Measurements from ENCODE around the gene JAKMIP2. TPM values are rescaled to one million over a fixed set of nuclear protein-coding genes. Genes with fewer than 3 reads are reported as not detected.

JAKMIP2 gene
- polyA plus RNA-seq, 1 of the 3 experiments (the other 2 are of a cell fraction): 2.1 TPM

DNA sequence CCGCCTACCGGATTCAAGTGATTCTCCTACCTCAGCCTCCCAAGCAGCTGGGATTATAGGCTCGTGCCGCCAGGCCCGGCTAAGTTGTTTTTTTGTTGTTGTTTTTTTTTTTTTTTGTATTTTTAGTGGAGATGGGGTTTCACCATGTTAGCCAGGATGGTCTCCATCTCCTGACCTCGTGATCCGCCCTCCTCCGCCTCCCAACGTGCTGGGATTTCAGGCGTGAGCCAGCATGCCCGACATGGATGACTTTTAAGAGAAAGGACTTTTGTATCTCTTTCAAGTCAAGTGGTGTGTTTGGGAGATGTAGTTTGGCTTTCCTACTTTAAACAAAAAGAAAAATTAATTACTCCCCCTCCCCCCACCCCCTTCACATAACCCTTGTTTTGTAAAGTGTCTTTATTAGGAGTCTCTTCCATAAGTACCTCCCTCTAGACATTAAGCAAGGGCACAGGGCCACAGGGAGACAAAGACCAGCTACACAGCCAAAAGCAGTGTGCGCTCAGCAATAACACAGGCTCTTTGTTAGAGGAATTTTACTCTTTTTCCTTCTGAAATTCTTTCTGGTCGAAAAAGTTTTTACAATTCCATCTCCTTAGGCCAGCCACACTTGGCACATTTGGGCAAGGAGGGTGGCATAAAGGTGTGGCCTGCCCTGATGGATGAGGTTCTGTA is 31.2 kb downstream of the JAKMIP2 start:
- Histone ChIP-seq H3K36me3 (replicated peaks in 1 of 2; ENCODE audit: control insufficient read depth in 1 of 2, insufficient read depth in 2 of 2, low read length in 1 of 2) (no peaks in the 10 kb centered on the region), H3K79me2 (ENCODE audit: insufficient read depth) (no peaks in the 10 kb centered on the region), H4K20me1 (ENCODE audit: insufficient read depth) (no peaks in the 10 kb centered on the region), H3K4me3 (ENCODE audit: low read depth in 2 of 2, low read length in 1 of 2) (no peak overlapping the region), H3K9ac (no peak overlapping the region), H2AFZ (ENCODE audit: low read depth) (no peak overlapping the region), H3K9me3 (no peaks in the 10 kb centered on the region), H3K4me1 (ENCODE audit: control insufficient read depth in 1 of 2, insufficient read depth in 2 of 2, low read depth in 1 of 2, low read length in 1 of 2) (peaks cover 0 to 42% of the 10 kb centered on the region in 2 experiments; a peak in 2 of 4 replicates), H3K9me2 (no peaks in the 10 kb centered on the region), H3K4me2 (no peak overlapping the region), H3K27me3 (ENCODE audit: insufficient read depth) (no peaks in the 10 kb centered on the region), H3K27ac (ENCODE audit: low read depth in 2 of 2, low read length in 1 of 2) (no peak overlapping the region), H3F3A (replicated peaks; ENCODE audit: insufficient read depth) (no peaks in the 10 kb centered on the region)
- WGBS (ENCODE audit: low lambda C conversion rate): 82% methylated on average over 13 of the region's 13 CpGs
- TF ChIP-seq FOXJ3 (CRISPR knock-in tag; IDR thresholded peaks at IDR 0.05): no peak
- no peak for TF ChIP-seq POLR2AphosphoS5 (IDR thresholded peaks at IDR 0.05; ENCODE audit: low read depth, low read length)
- no peak for TF ChIP-seq RAD21 (IDR thresholded peaks at IDR 0.05; ENCODE audit: low read length)
- no peak for TF ChIP-seq MEF2A (IDR thresholded peaks at IDR 0.05; ENCODE audit: borderline replicate concordance, low read depth)
- TF ChIP-seq, protein P1, sequence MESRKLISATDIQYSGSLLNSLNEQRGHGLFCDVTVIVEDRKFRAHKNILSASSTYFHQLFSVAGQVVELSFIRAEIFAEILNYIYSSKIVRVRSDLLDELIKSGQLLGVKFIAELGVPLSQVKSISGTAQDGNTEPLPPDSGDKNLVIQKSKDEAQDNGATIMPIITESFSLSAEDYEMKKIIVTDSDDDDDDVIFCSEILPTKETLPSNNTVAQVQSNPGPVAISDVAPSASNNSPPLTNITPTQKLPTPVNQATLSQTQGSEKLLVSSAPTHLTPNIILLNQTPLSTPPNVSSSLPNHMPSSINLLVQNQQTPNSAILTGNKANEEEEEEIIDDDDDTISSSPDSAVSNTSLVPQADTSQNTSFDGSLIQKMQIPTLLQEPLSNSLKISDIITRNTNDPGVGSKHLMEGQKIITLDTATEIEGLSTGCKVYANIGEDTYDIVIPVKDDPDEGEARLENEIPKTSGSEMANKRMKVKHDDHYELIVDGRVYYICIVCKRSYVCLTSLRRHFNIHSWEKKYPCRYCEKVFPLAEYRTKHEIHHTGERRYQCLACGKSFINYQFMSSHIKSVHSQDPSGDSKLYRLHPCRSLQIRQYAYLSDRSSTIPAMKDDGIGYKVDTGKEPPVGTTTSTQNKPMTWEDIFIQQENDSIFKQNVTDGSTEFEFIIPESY (IDR thresholded peaks at IDR 0.05; ENCODE audit: borderline replicate concordance, low read depth): no peak
- CTCF ChIA-PET: no interaction called here
- DNase-seq: no peak
- POLR2A ChIA-PET: no interaction called here

GRCh38 chr5:147750065-147750464 is 32.5 kb downstream of the JAKMIP2 start:
- Histone ChIP-seq H3K4me2 (no peak overlapping the region), H3K27me3 (ENCODE audit: insufficient read depth) (no peaks in the 10 kb centered on the region), H3K27ac (ENCODE audit: low read depth in 2 of 2, low read length in 1 of 2) (no peak overlapping the region), H4K20me1 (ENCODE audit: insufficient read depth) (no peaks in the 10 kb centered on the region), H3K9me3 (no peaks in the 10 kb centered on the region), H3K9me2 (no peaks in the 10 kb centered on the region), H3K79me2 (ENCODE audit: insufficient read depth) (no peaks in the 10 kb centered on the region), H3K9ac (no peak overlapping the region), H3K4me1 (ENCODE audit: control insufficient read depth in 1 of 2, insufficient read depth in 2 of 2, low read depth in 1 of 2, low read length in 1 of 2) (peaks cover 0 to 42% of the 10 kb centered on the region in 2 experiments; a peak in 2 of 4 replicates), H3K4me3 (ENCODE audit: low read depth in 2 of 2, low read length in 1 of 2) (no peak overlapping the region), H3K36me3 (replicated peaks in 1 of 2; ENCODE audit: control insufficient read depth in 1 of 2, insufficient read depth in 2 of 2, low read length in 1 of 2) (no peaks in the 10 kb centered on the region), H2AFZ (ENCODE audit: low read depth) (no peak overlapping the region), H3F3A (replicated peaks; ENCODE audit: insufficient read depth) (no peaks in the 10 kb centered on the region)
- CTCF ChIA-PET: interaction anchor here (1.6 kb wide), 1 partner anchor 72 kb away, joined by 5 read pairs; no protein-coding TSS in a partner anchor
- TF ChIP-seq CTCF (IDR thresholded peaks at IDR 0.05): no peak
- TF ChIP-seq, protein P2, sequence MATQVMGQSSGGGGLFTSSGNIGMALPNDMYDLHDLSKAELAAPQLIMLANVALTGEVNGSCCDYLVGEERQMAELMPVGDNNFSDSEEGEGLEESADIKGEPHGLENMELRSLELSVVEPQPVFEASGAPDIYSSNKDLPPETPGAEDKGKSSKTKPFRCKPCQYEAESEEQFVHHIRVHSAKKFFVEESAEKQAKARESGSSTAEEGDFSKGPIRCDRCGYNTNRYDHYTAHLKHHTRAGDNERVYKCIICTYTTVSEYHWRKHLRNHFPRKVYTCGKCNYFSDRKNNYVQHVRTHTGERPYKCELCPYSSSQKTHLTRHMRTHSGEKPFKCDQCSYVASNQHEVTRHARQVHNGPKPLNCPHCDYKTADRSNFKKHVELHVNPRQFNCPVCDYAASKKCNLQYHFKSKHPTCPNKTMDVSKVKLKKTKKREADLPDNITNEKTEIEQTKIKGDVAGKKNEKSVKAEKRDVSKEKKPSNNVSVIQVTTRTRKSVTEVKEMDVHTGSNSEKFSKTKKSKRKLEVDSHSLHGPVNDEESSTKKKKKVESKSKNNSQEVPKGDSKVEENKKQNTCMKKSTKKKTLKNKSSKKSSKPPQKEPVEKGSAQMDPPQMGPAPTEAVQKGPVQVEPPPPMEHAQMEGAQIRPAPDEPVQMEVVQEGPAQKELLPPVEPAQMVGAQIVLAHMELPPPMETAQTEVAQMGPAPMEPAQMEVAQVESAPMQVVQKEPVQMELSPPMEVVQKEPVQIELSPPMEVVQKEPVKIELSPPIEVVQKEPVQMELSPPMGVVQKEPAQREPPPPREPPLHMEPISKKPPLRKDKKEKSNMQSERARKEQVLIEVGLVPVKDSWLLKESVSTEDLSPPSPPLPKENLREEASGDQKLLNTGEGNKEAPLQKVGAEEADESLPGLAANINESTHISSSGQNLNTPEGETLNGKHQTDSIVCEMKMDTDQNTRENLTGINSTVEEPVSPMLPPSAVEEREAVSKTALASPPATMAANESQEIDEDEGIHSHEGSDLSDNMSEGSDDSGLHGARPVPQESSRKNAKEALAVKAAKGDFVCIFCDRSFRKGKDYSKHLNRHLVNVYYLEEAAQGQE (IDR thresholded peaks at IDR 0.05; ENCODE audit: low read depth, low read length): no peak
- TF ChIP-seq RXRA (IDR thresholded peaks at IDR 0.05; ENCODE audit: borderline replicate concordance, low read depth): no peak
- no peak for TF ChIP-seq TCF12 (IDR thresholded peaks at IDR 0.05)
- no peak for TF ChIP-seq NRF1 (IDR thresholded peaks at IDR 0.05; ENCODE audit: low read depth, low read length)
- no peak for TF ChIP-seq FOSL2 (IDR thresholded peaks at IDR 0.05; ENCODE audit: borderline replicate concordance, low read depth)
- no peak for DNase-seq
- POLR2A ChIA-PET: no interaction called here
- whole genome bisulfite sequencing (ENCODE audit: low lambda C conversion rate): 88% methylated on average over 4 of the region's 4 CpGs
